Brain pericyte (primary cell): ENCODE measurements around the gene CARD11.
"Not testable (repeated sequence)": the region's sequence is repeated elsewhere in the genome, so short reads cannot be mapped to it uniquely, and the experiment has no call there.

Experiments used
- DNase-seq: peaks from one replicate; pipeline ENCODE4 v3.0.0-alpha.2; 2012; ENCODE audit warnings: low read depth, low spot score

Gene CARD11

GRCh38 chr7:2926120-2926895, 117.4 kb downstream of the CARD11 start:
- DNase-seq, result no peak

- DNase-seq, result no peak
Observed at GRCh38 chr7:2924866-2925840, 118.5 kb downstream of the CARD11 start.

DNA sequence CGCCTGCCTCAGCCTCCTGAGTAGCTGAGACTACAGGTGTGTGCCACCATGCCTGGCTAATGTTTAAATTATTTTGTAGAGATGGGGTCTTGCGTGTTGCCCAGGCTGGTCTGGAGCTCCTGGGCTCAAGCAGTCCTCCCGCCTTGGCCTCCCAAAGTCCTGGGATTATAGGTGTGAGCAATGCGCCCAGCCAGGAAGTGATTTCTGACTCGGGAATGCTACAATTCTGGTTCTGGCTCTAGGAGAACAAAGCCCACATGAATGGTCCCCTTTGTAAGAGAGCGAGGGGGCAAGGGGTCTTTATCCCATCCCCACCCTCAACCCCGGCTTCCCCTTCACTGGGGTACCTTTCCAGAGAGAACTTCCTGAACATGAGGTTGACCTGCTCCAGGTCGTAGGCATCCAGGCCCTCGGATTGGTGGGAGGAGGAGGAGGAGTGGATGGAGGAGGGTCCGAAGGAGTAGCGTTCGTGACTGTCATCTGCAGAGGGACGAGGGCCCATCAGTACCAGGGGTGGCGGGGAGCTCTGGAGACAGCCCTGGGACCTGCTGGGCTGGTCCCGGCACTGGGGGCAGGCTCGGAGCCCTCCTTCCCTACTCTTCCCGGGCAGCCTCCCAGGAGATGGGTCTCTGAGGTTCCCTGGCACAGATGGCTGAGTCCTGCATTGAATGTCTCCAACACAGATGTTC, 119.6 kb downstream of the CARD11 start:
- no peak for DNase-seq

DNA sequence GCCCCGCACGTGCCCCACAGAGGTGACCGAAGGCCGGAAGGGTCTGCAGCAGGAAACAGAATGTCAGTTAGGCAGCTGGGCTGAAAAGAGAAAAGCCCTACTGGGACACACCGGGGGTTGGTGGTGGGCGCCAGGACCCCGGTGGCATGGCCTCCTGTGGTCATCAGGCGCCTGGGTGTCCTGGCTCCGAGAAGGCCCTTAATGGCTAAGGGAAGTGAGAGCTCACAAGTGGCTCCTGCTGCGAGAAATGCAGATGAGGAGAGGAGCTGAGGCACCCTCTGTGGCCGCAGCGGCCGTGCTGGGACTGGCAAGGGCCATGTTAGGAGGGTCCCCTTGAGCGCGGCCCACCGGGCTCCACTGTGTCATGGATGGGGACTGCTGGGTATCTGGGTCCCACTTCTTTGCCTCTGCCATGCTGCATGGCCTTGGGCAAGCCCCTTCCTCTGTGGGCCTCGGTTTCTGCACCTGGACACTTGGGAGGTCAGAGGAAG, 120.3 kb downstream of the CARD11 start:
- DNase-seq, result no peak

DNA sequence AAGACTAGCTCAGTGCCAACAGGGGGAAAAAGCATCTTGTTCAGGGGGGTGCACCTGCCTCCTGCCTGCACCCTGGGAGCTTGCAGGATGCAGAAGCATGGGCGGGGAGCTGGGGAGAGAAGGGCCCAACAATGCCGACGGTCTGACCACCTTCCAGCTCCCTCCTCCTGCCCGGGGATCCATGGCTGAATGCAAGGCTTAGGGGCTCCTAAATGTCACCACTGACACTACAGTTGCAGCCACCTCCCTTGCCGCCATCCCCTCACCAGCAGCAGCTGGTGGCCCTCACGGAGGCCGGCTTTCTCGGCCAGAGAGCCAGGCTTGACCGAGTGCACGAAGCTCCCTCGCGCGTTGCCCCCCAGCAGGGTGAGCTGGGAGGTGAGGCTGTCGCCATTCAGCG, 120.8 kb downstream of the CARD11 start:
- no peak for DNase-seq

DNA sequence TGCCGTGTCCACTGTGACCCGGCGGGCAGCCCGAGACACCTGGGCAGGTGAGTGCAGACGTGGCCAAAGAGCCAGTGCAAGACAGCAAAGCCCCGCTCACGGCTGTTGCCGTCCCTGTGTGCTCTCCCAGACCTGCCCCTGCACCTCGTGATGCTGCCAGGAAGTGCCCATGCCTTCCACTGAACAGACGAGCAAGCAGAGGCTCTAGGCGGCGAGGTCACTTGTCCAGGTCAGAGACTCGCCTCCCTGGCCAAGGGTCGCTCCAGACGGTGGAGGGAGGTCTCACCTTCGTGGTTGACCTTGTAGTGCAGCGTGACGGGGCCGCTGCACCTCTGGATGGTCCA, 121.3 kb downstream of the CARD11 start:
- DNase-seq, result no peak

- DNase-seq, result no peak
Observed at GRCh38 chr7:2921653-2922347, 121.9 kb downstream of the CARD11 start.

DNA sequence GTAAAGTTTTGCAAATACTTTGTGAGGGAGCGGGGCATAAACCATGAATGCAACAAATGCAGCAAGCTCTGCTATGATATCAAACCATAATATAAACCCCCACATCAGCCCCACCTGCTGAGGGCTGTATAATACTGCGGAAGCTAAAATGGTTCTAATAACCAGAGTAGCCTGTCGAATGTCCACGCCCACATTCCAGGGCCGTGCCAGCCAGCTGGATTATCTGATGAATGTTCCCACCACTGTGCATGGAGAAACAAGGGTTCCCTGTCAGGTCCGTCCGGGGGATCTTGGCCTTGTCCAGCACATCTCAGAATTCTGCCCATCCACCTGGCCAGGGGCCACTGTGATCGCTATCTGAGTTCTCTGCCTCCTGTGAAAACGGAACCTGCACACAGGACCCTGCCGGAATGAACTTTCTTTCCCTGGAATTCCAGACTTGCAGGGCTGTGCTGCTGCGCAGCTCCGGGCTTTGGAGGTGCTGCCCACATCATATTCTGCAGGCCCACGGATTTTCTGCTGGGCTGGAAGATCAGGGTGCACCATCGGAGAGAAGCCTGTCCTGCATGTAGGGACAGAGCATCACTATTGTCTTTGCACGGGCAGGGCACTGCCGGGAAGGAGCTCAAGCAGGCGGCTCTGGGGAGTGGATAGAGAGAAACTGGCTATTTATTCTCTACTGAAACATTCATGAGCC, 122.6 kb downstream of the CARD11 start:
- no peak for DNase-seq

- not testable (repeated sequence) for DNase-seq
Observed at GRCh38 chr7:2920480-2920879, 123.2 kb downstream of the CARD11 start.

- no peak for DNase-seq
Observed at GRCh38 chr7:2920041-2920440, 123.6 kb downstream of the CARD11 start.

DNA sequence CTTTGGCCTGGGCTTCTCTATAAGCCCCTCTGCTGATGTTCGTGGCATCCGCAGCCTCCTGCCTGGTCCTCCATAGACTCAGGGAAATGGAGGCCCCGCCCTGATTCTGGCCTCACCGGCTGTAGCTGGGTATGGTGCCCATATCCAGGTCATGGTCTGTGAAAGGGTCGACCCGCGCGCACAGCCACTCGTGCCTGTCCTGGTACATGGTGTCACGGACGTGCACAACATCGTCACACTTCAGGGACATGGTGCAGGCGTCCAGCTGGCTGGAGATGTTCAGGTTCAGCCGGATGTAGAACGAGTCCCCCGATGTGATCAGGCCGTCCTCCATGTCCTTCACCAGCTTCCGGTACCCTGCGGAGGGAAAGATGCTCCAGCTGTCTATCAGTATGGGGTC, 124.4 kb downstream of the CARD11 start:
- no peak for DNase-seq

DNA sequence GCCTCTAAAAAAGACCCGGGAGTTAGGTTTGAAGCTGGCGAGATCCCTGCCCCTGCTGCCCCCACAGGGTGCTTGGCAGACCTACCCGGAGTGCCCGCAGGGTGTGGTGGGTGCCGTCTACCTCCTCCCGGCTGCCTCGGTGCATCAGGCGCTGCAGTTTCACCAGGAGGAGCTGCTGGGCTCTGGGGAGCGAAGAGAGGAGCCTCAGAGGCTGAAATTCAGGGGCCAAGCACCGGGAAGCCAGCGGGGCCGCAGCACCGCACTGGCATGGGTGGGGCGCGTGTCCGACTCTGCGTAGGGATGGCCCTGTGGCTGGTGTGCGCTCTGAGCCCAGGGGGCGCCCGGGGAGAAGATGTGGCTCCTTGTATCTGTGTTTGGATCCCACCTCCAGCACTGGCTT, 125.3 kb downstream of the CARD11 start:
- DNase-seq, result no peak

- no peak for DNase-seq
Observed at GRCh38 chr7:2915023-2915422, 128.6 kb downstream of the CARD11 start.

- no peak for DNase-seq
Observed at GRCh38 chr7:2913760-2914387, 129.8 kb downstream of the CARD11 start.

- no peak for DNase-seq
Observed at GRCh38 chr7:2912684-2913439, 130.8 kb downstream of the CARD11 start.

DNA sequence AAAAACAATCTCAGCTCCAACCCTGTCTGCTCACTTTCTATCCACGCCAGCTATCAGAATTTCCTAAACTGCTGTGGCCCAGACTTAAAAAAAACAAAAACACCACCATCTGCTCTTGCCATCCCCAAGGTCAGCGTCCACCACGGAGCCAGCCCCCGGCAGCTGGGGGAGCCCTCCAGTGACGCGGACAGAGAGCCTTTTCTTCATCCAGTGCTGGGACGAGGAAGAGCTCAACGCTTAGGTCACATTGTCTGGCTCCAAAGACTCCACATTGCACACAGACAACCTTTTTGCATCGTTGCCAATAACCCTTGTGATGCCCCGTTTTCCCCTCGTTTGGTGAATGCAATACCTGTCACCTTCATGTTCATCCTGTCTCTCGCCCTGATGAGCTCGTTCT, 132.2 kb downstream of the CARD11 start:
- no peak for DNase-seq

DNA sequence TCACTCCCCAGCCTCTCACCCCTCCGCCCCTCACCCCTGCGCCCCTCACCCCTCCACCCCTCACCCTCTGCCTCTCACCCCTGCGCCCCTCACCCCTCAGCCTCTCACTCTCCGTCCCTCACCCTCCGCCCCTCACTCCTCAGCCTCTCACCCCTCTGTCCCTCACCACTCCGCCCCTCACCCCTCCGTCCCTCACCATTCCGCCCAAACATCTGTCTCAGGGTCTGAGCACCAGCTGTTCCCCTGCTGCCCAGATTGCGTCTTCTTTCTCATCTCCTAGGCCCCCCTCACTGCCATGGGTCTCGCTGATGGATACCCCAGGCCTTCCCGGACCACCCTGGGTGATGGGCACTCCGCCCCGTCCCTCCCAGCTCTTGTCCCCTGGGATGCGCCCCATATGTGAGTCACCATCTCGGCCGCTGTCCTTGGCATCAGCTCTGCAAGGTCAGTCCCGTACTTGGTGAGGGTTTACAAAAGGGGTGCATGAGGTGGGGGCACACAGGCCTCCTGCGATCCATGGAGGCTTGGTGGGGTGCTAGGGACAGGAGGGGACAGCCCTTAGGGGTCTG, 134.1 kb downstream of the CARD11 start:
- DNase-seq, result no peak

DNA sequence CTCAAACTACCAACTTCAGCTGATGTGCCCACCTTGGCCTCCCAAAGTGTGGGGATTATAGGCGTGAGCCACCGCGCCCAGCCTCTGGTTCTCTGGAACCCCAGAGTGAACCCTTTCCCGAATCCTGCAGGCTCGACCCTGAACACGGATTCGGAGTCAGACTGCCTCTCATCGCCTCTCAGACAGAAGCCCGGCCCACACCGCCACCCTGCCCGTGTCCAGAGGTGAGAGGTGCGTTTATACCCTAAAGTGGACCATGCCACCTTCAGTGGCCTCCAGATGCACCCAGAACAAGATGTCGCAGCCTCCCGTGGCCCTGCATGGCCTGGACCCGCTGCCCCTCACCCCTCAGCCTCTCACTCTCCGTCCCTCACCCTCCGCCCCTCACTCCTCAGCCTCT, 134.6 kb downstream of the CARD11 start:
- no peak for DNase-seq

GRCh38 chr7:2908103-2908683, 135.5 kb downstream of the CARD11 start:
- no peak for DNase-seq
